Ascending aorta (tissue), 2 donors: ENCODE data around the gene USP40. TPM values are rescaled to one million over a fixed set of nuclear protein-coding genes. Genes with fewer than 3 reads are reported as not detected.
"Not testable (repeated sequence)": the region's sequence is repeated elsewhere in the genome, so short reads cannot be mapped to it uniquely, and the experiment has no call there.

Source experiments
- DNase-seq, 2 donors: peaks; one replicate each; pipeline ENCODE4 v3.0.0-alpha.2; 2019; ENCODE audit warnings: low spot score in 2 of 2
- H3K27ac ChIP-seq, 2 donors: fragments of 200-600 bp; sonication (generic); one replicate each; pipeline ENCODE4 v1.5.1; 2016 to 2017; ENCODE audit warnings: mild to moderate bottlenecking in 1 of 2
- H3K27me3 ChIP-seq: fragments of 200-600 bp; sonication (generic); one replicate; pipeline ENCODE4 v1.5.1; 2017
- H3K36me3 ChIP-seq, 2 donors: fragments of 200-600 bp; sonication (generic); one replicate each; pipeline ENCODE4 v1.5.1; 2016
- H3K4me1 ChIP-seq, 2 donors: fragments of 200-600 bp; sonication (generic); one replicate each; pipeline ENCODE4 v1.5.1; 2016 to 2017; ENCODE audit warnings: mild to moderate bottlenecking in 1 of 2
- H3K4me3 ChIP-seq, 2 donors: fragments of 200-600 bp; sonication (generic); one replicate each; pipeline ENCODE4 v1.5.1; 2016 to 2017; ENCODE audit warnings: mild to moderate bottlenecking in 1 of 2
- H3K9me3 ChIP-seq, 2 donors: fragments of 200-600 bp; sonication (generic); one replicate each; pipeline ENCODE4 v1.5.1; 2016
- intact Hi-C: fragments of 100-400 bp; cut with DNase I; formaldehyde crosslinking; loops from one replicate; pipeline ENCODE4 v1.15.1; 2023
- total RNA-seq: library from RNA; depleted of rRNA; stranded (reverse); fragments of >200 nt; gene quantifications from one replicate; pipeline ENCODE4 v1.1.0, GENCODE V29; 2016
- TF ChIP-seq, protein P1 (sequence below), 3 experiments: fragments of 200-600 bp in 2 of 3; fragments of 450-650 bp in 1 of 3; sonication (generic) in 2 of 3; IDR thresholded peaks; one replicate each; pipeline ENCODE4 v1.5.1; 2016 to 2019; ENCODE audit warnings: antibody characterized with exemption in 3 of 3, mild to moderate bottlenecking in 1 of 3, moderate library complexity in 1 of 3

Gene USP40
- total RNA-seq, 1 donor from 2014 or later: 42.7 TPM

DNA sequence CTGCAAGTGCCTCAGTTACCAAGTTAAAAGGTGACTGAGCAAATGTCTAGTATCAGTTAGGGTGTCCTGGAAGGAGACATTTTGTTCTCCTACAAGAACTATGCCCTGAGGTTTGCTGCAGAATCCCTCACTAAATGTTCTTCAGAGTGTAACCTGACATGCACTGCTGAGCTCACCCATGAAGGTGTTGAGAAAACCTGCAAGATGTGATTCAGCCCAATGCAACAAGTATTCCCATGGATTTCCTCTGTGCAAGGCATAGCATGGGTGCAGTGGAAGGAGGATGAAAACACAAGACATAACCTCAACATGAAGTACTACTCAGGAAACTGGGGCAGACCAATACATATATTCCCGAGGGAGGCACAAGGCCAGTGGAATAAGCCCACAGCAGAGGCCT is 35.5 kb upstream of the USP40 start:
- Histone ChIP-seq H3K9me3 (no peaks in the 10 kb centered on the region), H3K4me3 (no peak overlapping the region), H3K27me3 (no peaks in the 10 kb centered on the region), H3K4me1 (no peaks in the 10 kb centered on the region), H3K27ac (no peak overlapping the region), H3K36me3 (no peaks in the 10 kb centered on the region)
- DNase-seq: no peak
- intact Hi-C loops: no loop called here
- TF ChIP-seq, protein P1, sequence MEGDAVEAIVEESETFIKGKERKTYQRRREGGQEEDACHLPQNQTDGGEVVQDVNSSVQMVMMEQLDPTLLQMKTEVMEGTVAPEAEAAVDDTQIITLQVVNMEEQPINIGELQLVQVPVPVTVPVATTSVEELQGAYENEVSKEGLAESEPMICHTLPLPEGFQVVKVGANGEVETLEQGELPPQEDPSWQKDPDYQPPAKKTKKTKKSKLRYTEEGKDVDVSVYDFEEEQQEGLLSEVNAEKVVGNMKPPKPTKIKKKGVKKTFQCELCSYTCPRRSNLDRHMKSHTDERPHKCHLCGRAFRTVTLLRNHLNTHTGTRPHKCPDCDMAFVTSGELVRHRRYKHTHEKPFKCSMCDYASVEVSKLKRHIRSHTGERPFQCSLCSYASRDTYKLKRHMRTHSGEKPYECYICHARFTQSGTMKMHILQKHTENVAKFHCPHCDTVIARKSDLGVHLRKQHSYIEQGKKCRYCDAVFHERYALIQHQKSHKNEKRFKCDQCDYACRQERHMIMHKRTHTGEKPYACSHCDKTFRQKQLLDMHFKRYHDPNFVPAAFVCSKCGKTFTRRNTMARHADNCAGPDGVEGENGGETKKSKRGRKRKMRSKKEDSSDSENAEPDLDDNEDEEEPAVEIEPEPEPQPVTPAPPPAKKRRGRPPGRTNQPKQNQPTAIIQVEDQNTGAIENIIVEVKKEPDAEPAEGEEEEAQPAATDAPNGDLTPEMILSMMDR (IDR thresholded peaks at IDR 0.05): no peak

DNA sequence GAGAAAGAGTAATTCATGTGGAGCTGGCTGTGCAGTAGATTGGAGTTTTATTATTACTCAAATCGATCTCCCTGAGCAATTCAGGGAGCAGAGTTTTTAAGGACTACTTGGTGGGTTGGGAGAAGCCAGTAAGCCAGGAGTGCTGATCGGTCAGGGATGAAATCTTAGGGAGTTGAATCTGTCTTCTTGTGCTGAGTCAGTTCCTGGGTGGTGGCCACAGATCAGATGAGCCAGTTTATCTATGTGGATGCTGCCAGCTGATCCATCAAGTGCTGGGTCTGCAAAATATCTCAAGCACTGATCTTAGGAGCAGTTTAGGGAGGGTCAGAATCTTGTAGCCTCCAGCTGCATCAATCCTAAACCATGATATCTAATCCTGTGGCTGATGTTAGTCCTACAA is 33.8 kb upstream of the USP40 start:
- intact Hi-C loops: no loop called here
- no peaks in the 10 kb centered on the region for H3K4me1 ChIP-seq
- no peak overlapping the region for H3K4me3 ChIP-seq
- no peaks in the 10 kb centered on the region for H3K27me3 ChIP-seq
- H3K27ac ChIP-seq: no peak overlapping the region
- DNase-seq: no peak
- H3K9me3 ChIP-seq: no peaks in the 10 kb centered on the region
- TF ChIP-seq, protein P1 (IDR thresholded peaks at IDR 0.05): no peak
- no peaks in the 10 kb centered on the region for H3K36me3 ChIP-seq

DNA sequence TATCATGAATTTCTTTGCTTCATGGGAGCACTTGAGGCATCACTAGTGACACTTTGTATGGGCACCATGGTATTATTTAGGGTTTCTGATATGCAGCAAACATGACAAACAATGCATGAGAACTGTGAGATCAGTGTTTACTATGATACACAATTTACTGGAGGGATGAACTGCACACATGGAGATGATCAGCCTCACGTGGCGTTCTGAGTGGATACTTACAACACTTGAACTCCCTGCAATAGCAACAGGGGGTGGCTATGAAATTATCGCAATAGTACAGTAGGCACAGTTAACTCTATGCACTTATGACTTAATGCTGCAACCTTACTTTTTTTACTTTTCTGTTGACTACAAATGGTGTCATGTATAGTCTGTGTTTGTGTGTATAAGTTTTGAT is 32.4 kb upstream of the USP40 start:
- Histone ChIP-seq H3K9me3 (no peaks in the 10 kb centered on the region), H3K27me3 (no peaks in the 10 kb centered on the region), H3K36me3 (no peaks in the 10 kb centered on the region), H3K4me3 (no peak overlapping the region), H3K4me1 (no peaks in the 10 kb centered on the region), H3K27ac (no peak overlapping the region)
- DNase-seq: no peak
- TF ChIP-seq, protein P1 (IDR thresholded peaks at IDR 0.05): no peak
- intact Hi-C loops: no loop called here

DNA sequence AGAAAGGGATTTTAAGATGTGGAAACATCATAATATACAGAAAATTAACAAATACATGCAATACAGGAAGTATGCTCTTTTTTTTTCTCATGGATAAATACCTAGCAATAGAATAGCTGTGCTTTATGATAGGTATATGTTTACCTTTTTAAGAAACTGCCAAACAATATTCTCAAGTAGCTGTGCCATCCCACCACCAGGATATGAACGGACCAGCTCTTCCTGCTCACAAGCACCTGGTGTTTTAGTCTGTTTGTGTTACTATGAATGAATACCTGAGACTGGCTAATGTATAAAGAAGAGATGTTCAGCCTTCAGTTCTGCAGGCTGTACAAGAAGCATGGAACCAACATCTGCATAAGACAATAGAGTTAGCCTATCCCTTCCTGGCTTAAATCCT is 30.9 kb upstream of the USP40 start:
- Histone ChIP-seq H3K4me3 (no peak overlapping the region), H3K4me1 (no peaks in the 10 kb centered on the region), H3K9me3 (no peaks in the 10 kb centered on the region), H3K36me3 (no peaks in the 10 kb centered on the region), H3K27ac (no peak overlapping the region), H3K27me3 (no peaks in the 10 kb centered on the region)
- intact Hi-C loops: no loop called here
- DNase-seq: no peak
- TF ChIP-seq, protein P1 (IDR thresholded peaks at IDR 0.05): no peak

DNA sequence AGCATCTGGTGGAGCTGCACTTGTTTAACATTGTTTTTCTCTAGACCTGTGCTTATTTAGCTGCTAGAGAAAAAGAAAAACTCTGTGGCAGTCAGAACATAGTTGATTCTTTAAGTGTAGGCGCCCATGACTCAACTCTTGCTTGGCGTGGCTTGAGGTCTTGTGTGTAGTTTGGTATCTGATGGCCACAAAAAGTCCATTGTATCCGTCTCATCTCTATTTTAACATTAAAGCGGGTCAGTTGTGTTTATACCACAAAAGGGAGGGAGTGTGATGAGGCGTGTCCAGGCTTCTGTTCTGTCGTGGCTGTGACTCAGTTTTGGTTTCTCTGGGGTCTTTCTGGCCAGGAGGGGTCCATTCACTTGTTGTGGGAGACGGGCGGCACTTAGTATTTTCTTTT is 26.6 kb upstream of the USP40 start:
- H3K9me3 ChIP-seq: no peaks in the 10 kb centered on the region
- no peak overlapping the region for H3K4me3 ChIP-seq
- H3K27me3 ChIP-seq: no peaks in the 10 kb centered on the region
- H3K27ac ChIP-seq: no peak overlapping the region
- intact Hi-C loops: no loop called here
- no peaks in the 10 kb centered on the region for H3K4me1 ChIP-seq
- no peak for DNase-seq
- no peaks in the 10 kb centered on the region for H3K36me3 ChIP-seq
- TF ChIP-seq, protein P1 (IDR thresholded peaks at IDR 0.05): no peak

DNA sequence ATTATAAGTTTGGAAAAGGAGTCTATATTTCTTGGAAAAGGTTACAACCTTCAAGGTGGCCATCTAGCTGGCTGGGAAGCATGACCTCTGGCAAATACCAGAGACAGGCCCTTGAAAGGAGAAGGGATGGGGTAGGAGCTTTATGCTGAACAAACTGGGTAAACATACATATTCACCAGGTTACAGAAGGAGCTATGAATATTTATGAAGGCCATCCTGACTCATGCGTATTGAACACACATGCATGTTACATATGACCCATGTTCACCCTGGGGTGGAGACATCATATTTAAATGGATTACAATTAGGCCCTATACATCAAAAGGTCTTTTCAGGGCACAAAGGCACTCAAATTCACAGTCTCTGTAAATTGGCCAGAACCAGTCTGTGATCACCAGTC is 26.1 kb upstream of the USP40 start:
- DNase-seq, H3K36me3 ChIP-seq, intact Hi-C loops, H3K4me1 ChIP-seq, H3K27ac ChIP-seq, H3K9me3 ChIP-seq, H3K4me3 ChIP-seq, H3K27me3 ChIP-seq: not testable (repeated sequence)
